Thoracic aorta (tissue), 2 donors: ENCODE measurements around the gene PWWP2B. TPM values are rescaled to one million over a fixed set of nuclear protein-coding genes. Genes with fewer than 3 reads are reported as not detected.

Experiments
- ATAC-seq: fragments of 150-250 bp; one replicate; pipeline ENCODE4 v1.8.0; 2017; ENCODE audit warnings: low read depth; ENCODE audit not compliant: insufficient number of reproducible peaks, low FRiP score
- DNase-seq: peaks from one replicate; pipeline ENCODE4 v3.0.0-alpha.2; 2020; ENCODE audit warnings: low spot score
- H3K27ac ChIP-seq, 2 donors: fragments of 200-600 bp; sonication (generic); 1 replicate in 1 of 2; 2 replicates in 1 of 2; pipeline ENCODE4 v1.5.1; 2016; ENCODE audit warnings: mild to moderate bottlenecking in 2 of 2, moderate library complexity in 2 of 2
- H3K27me3 ChIP-seq: fragments of 200-600 bp; sonication (generic); replicated peaks from 2 replicates; pipeline ENCODE4 v1.6.0; 2016; ENCODE audit warnings: mild to moderate bottlenecking; ENCODE audit not compliant: insufficient read depth
- H3K36me3 ChIP-seq: fragments of 200-600 bp; sonication (generic); one replicate; pipeline ENCODE4 v1.5.1; 2016
- H3K4me1 ChIP-seq, 2 donors: fragments of 200-600 bp; sonication (generic); 1 replicate in 1 of 2; 2 replicates in 1 of 2; pipeline versions ENCODE4 v1.5.1 to v1.6.0; 2016; ENCODE audit warnings: low read depth in 2 of 2, mild to moderate bottlenecking in 1 of 2; ENCODE audit not compliant: control insufficient read depth in 1 of 2
- H3K4me3 ChIP-seq: fragments of 200-600 bp; sonication (generic); 2 replicates; pipeline ENCODE4 v1.5.1; 2016; ENCODE audit warnings: mild to moderate bottlenecking
- H3K9me3 ChIP-seq: fragments of 200-600 bp; sonication (generic); 2 replicates; pipeline ENCODE4 v1.5.1; 2016
- total RNA-seq, 2 donors: library from RNA; depleted of rRNA; stranded (reverse); fragments of >200 nt; gene quantifications; one replicate each; pipeline versions ENCODE4 v1.1.0 to v1.2.3, GENCODE V29; 2016
- TF ChIP-seq, protein P1 (sequence below): fragments of 200-600 bp; sonication (generic); IDR thresholded peaks from one replicate; pipeline ENCODE4 v1.5.1; 2019; ENCODE audit warnings: antibody characterized with exemption

Gene PWWP2B
- total RNA-seq, 2 donors from 2014 or later: 5.3 to 7.8 TPM

- TF ChIP-seq, protein P1, sequence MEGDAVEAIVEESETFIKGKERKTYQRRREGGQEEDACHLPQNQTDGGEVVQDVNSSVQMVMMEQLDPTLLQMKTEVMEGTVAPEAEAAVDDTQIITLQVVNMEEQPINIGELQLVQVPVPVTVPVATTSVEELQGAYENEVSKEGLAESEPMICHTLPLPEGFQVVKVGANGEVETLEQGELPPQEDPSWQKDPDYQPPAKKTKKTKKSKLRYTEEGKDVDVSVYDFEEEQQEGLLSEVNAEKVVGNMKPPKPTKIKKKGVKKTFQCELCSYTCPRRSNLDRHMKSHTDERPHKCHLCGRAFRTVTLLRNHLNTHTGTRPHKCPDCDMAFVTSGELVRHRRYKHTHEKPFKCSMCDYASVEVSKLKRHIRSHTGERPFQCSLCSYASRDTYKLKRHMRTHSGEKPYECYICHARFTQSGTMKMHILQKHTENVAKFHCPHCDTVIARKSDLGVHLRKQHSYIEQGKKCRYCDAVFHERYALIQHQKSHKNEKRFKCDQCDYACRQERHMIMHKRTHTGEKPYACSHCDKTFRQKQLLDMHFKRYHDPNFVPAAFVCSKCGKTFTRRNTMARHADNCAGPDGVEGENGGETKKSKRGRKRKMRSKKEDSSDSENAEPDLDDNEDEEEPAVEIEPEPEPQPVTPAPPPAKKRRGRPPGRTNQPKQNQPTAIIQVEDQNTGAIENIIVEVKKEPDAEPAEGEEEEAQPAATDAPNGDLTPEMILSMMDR: no peak
- Histone ChIP-seq H3K4me1 (peaks cover 12% of the 10 kb centered on the region in 2 donors), H3K27ac (no peak overlapping the region), H3K9me3 (no peaks in the 10 kb centered on the region), H3K36me3 (peaks cover 5% of the 10 kb centered on the region), H3K4me3 (no peak overlapping the region), H3K27me3 (no peaks in the 10 kb centered on the region)
- DNase-seq: no peak
- ATAC-seq: no peak
Measured at GRCh38 chr10:132401401-132402118, 4.6 kb downstream of the PWWP2B start.

GRCh38 chr10:132402781-132403241 is 5.8 kb downstream of the PWWP2B start:
- ATAC-seq (no peak), DNase-seq (no peak)
- Histone ChIP-seq H3K4me1 (peaks cover 8 to 9% of the 10 kb centered on the region in 2 donors), H3K9me3 (no peaks in the 10 kb centered on the region), H3K27me3 (no peaks in the 10 kb centered on the region), H3K4me3 (no peak overlapping the region), H3K36me3 (peaks cover 5% of the 10 kb centered on the region), H3K27ac (no peak overlapping the region)
- TF ChIP-seq, protein P1: no peak

GRCh38 chr10:132403511-132404168 is 6.6 kb downstream of the PWWP2B start:
- DNase-seq: no peak
- H3K27me3 ChIP-seq: no peaks in the 10 kb centered on the region
- TF ChIP-seq, protein P1: no peak
- H3K4me1 ChIP-seq: peaks cover under 1% of the 10 kb centered on the region in 2 donors
- no peak for ATAC-seq
- H3K27ac ChIP-seq: no peak overlapping the region
- H3K9me3 ChIP-seq: no peaks in the 10 kb centered on the region
- no peak overlapping the region for H3K4me3 ChIP-seq
- H3K36me3 ChIP-seq: peaks cover 5% of the 10 kb centered on the region

- Histone ChIP-seq H3K9me3 (no peaks in the 10 kb centered on the region), H3K36me3 (peaks cover 5% of the 10 kb centered on the region), H3K27me3 (no peaks in the 10 kb centered on the region), H3K4me1 (no peaks in the 10 kb centered on the region), H3K27ac (no peak overlapping the region), H3K4me3 (no peak overlapping the region)
- no peak for ATAC-seq
- TF ChIP-seq, protein P1: no peak
- no peak for DNase-seq
Measured at GRCh38 chr10:132404169-132404880, 7.3 kb downstream of the PWWP2B start.

GRCh38 chr10:132404911-132405462 is 8.0 kb downstream of the PWWP2B start:
- Histone ChIP-seq H3K4me1 (no peaks in the 10 kb centered on the region), H3K27me3 (no peaks in the 10 kb centered on the region), H3K27ac (no peak overlapping the region), H3K9me3 (no peaks in the 10 kb centered on the region), H3K36me3 (peaks cover 5% of the 10 kb centered on the region), H3K4me3 (no peak overlapping the region)
- TF ChIP-seq, protein P1: no peak
- DNase-seq: no peak
- ATAC-seq: no peak
